K562 (cell line): ENCODE results near the gene U2AF1L4. TPM values are rescaled to one million over a fixed set of nuclear protein-coding genes. Genes with fewer than 3 reads are reported as not detected.

Source experiments
- ARHGAP35 ChIP-seq: fragments of 450-650 bp; IDR thresholded peaks from 2 replicates; pipeline ENCODE4 v1.6.1; 2018; ENCODE audit not compliant: partially characterized antibody
- CBFA2T3 ChIP-seq: fragments of 450-650 bp; IDR thresholded peaks from 2 replicates; pipeline ENCODE4 v1.6.1; 2017
- CCAR2 ChIP-seq: fragments of 200-400 bp; formaldehyde crosslinking; IDR thresholded peaks from 2 replicates; pipeline ENCODE4 v1.6.1; 2017; ENCODE audit warnings: mild to moderate bottlenecking, low read depth, low read length
- DPF2 ChIP-seq: fragments of 450-650 bp; IDR thresholded peaks from 2 replicates; pipeline ENCODE4 v1.6.1; 2016
- ESRRA ChIP-seq: fragments of 450-650 bp; IDR thresholded peaks from 2 replicates; pipeline ENCODE4 v1.6.1; 2014; ENCODE audit warnings: low read depth, mild to moderate bottlenecking, moderate library complexity, borderline replicate concordance
- HLTF ChIP-seq: fragments of 450-650 bp; IDR thresholded peaks from 2 replicates; pipeline ENCODE4 v1.6.1; 2016
- JUND ChIP-seq, 2 experiments: IDR thresholded peaks; 2 replicates in 1 of 2; 3 replicates in 1 of 2; pipeline ENCODE4 v1.6.1; 2011; ENCODE audit warnings: borderline replicate concordance in 2 of 2, low read depth in 2 of 2, low read length in 2 of 2, improper control_type of control experiment in 1 of 2, missing biosample characterization in 1 of 2, missing genetic modification characterization in 1 of 2, missing genetic modification reagents in 1 of 2
- KDM1A ChIP-seq, 2 experiments: fragments of 450-650 bp; IDR thresholded peaks; 2 replicates each; pipeline ENCODE4 v1.6.1; 2016; ENCODE audit warnings: mild to moderate bottlenecking in 2 of 2
- MEF2D ChIP-seq: conservative IDR thresholded peaks from 2 replicates; pipeline ENCODE4 v1.6.1; 2016; ENCODE audit warnings: low read depth, missing genetic modification characterization, missing compliant biosample characterization
- NCOA1 ChIP-seq: fragments of 450-650 bp; IDR thresholded peaks from 2 replicates; pipeline ENCODE4 v1.6.1; 2016; ENCODE audit warnings: low read depth
- NFE2L1 ChIP-seq: fragments of 450-650 bp; IDR thresholded peaks from 2 replicates; pipeline ENCODE4 v1.6.1; 2016; ENCODE audit warnings: missing genetic modification characterization, low read depth, mild to moderate bottlenecking, missing compliant biosample characterization, moderate library complexity, borderline replicate concordance
- PRPF4 ChIP-seq: fragments of 200-400 bp; formaldehyde crosslinking; IDR thresholded peaks from one replicate; pipeline ENCODE4 v1.6.1; 2017; ENCODE audit warnings: low read length, low read depth, mild to moderate bottlenecking; ENCODE audit not compliant: insufficient read depth, poor library complexity, severe bottlenecking
- SMARCA4 ChIP-seq: fragments of 450-650 bp; IDR thresholded peaks from 2 replicates; pipeline ENCODE4 v1.6.1; 2016
- SMC3 ChIP-seq: conservative IDR thresholded peaks from 2 replicates; pipeline ENCODE4 v1.6.1; 2011; ENCODE audit warnings: low read depth, low read length, improper control_type of control experiment; ENCODE audit not compliant: insufficient read depth
- U2AF2 ChIP-seq: fragments of 200-400 bp; formaldehyde crosslinking; optimal IDR thresholded peaks from 2 replicates; pipeline ENCODE3; 2017; ENCODE audit warnings: low read depth, mild to moderate bottlenecking, low read length
- ZNF583 ChIP-seq: fragments of 250-450 bp; sonication (Bioruptor Pico); IDR thresholded peaks from 2 replicates; pipeline ENCODE4 v1.4.0; 2020
- polyA plus RNA-seq, 8 experiments: library from polyadenylated mRNA; depleted of rRNA in 4 of 8; stranded (reverse) in 5 of 8; unstranded in 3 of 8; fragments of >200 nt; fragmentation: Nextera tagmentation in 2 of 8; fragmentation: Illumina TruSeq in 1 of 8; extraction: Ambion mirVana in 2 of 8; extraction: Trizol in 1 of 8; gene quantifications; 2 replicates each; pipeline versions ENCODE4 v1.2.1 to v1.2.3, GENCODE V29; 2011 to 2014; ENCODE audit warnings: inconsistent platforms in 1 of 8, missing spikeins in 1 of 8
- total RNA-seq, 7 experiments: library from RNA; depleted of rRNA in 6 of 7; stranded (reverse); fragments of >200 nt in 6 of 7; fragmentation: Illumina TruSeq in 2 of 7; extraction: Trizol in 2 of 7; gene quantifications; 2 replicates each; pipeline versions ENCODE4 v1.2.1 to v1.2.3, GENCODE V29; 2011 to 2021; ENCODE audit warnings: low replicate concordance in 1 of 7
- TF ChIP-seq, protein P1 (sequence below): fragments of 450-650 bp; IDR thresholded peaks from 2 replicates; pipeline ENCODE4 v1.6.1; 2016; ENCODE audit warnings: antibody characterized with exemption
- TF ChIP-seq, protein P2 (sequence below): fragments of 250-450 bp; sonication (Bioruptor Pico); IDR thresholded peaks from 2 replicates; pipeline ENCODE4 v1.8.0; 2022; ENCODE audit warnings: inconsistent platforms
- TF ChIP-seq, protein P3 (sequence below): fragments of 250-450 bp; sonication (Bioruptor Pico); IDR thresholded peaks from 2 replicates; pipeline ENCODE4 v1.5.1; 2021; ENCODE audit warnings: mild to moderate bottlenecking
- TF ChIP-seq, protein P4 (sequence below), 2 experiments: IDR thresholded peaks; 2 replicates each; pipeline ENCODE4 v1.6.1; 2012; ENCODE audit warnings: improper control_type of control experiment in 2 of 2, low read depth in 2 of 2, low read length in 2 of 2, borderline replicate concordance in 1 of 2

Gene U2AF1L4
- total and polyA plus RNA-seq, 9 of the 15 experiments (the other 6 are each of a cell fraction or from before 2014, with no cell fraction given): 8.4 to 19.5 (median 12.6) TPM

DNA sequence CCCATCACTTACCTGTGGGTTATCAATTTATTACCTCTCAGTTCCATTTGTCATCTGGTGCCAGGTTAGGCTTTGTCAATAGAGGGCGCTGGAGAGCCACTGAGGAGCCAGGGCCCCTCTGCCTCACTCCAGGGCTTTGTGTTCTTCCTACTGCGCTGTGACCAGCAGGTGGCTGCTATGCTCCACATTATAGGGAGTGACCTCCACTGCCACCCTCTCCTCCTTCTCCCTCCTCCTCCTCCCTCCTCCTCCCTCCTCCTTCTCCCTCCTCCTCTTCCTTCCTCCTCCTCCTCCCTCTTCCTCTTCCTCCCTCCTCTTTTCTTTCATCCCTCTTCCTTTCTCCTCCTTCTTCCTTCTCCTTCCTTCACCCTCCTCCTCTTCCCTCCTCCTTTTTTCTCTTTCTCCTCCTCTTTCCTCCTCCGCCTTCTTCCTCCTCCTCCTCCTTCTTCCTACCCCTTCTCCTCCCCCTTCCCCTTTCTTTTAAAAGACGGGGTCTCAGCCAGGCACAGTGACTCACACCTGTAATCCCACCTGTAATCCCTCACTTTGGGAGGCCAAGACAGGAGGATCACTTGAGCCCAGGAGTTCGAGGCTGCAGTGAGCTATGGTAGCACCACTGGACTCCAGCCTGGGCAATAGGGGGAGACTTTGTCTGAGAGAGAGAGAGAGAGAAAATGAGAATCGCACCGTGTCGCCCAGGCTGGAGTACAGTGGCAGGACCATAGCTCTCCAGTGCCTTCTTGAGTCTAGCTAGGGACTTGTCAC, 51.2 kb downstream of the U2AF1L4 start (continued):
- TF ChIP-seq, protein P1, sequence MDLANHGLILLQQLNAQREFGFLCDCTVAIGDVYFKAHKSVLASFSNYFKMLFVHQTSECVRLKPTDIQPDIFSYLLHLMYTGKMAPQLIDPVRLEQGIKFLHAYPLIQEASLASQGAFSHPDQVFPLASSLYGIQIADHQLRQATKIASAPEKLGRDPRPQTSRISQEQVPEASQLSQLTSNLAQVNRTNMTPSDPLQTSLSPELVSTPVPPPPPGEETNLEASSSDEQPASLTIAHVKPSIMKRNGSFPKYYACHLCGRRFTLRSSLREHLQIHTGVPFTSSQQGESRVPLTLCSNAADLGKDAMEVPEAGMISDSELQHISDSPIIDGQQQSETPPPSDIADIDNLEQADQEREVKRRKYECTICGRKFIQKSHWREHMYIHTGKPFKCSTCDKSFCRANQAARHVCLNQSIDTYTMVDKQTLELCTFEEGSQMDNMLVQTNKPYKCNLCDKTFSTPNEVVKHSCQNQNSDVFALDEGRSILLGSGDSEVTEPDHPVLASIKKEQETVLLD: 0 out of 2 replicates have a peak, but pooled peaks have one; percentile 42
- TF ChIP-seq ZNF583 (CRISPR knock-in tag) (no peak), ARHGAP35 (peak; percentile 77), NFE2L1 (tag) (no peak), KDM1A (IDR thresholded peaks at IDR 0.05) (peak; percentile 70 to 77; a peak in 3 of 4 replicates), SMARCA4 (no peak), U2AF2 (no peak), HLTF (peak; percentile 79; the same call in 1 of the 2 replicates), DPF2 (peak; percentile 63; the same call in 1 of the 2 replicates), NCOA1 (0 out of 2 replicates have a peak, but pooled peaks have one; percentile 23), JUND (IDR thresholded peaks at IDR 0.05; ENCODE audit: borderline replicate concordance, low read depth, low read length) (no peak), JUND (tag; IDR thresholded peaks at IDR 0.05; ENCODE audit: borderline replicate concordance, low read depth, low read length) (no peak; the same call in 2 of the 3 replicates), ESRRA (peak; percentile 31; the same call in 1 of the 2 replicates), CBFA2T3 (no peak), PRPF4 (no peak), MEF2D (tag) (0 out of 2 replicates have a peak, but pooled peaks have one; percentile 41), SMC3 (peak; percentile 99), CCAR2 (no peak)
- TF ChIP-seq, protein P2, sequence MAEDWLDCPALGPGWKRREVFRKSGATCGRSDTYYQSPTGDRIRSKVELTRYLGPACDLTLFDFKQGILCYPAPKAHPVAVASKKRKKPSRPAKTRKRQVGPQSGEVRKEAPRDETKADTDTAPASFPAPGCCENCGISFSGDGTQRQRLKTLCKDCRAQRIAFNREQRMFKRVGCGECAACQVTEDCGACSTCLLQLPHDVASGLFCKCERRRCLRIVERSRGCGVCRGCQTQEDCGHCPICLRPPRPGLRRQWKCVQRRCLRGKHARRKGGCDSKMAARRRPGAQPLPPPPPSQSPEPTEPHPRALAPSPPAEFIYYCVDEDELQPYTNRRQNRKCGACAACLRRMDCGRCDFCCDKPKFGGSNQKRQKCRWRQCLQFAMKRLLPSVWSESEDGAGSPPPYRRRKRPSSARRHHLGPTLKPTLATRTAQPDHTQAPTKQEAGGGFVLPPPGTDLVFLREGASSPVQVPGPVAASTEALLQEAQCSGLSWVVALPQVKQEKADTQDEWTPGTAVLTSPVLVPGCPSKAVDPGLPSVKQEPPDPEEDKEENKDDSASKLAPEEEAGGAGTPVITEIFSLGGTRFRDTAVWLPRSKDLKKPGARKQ: no peak
- TF ChIP-seq, protein P3, sequence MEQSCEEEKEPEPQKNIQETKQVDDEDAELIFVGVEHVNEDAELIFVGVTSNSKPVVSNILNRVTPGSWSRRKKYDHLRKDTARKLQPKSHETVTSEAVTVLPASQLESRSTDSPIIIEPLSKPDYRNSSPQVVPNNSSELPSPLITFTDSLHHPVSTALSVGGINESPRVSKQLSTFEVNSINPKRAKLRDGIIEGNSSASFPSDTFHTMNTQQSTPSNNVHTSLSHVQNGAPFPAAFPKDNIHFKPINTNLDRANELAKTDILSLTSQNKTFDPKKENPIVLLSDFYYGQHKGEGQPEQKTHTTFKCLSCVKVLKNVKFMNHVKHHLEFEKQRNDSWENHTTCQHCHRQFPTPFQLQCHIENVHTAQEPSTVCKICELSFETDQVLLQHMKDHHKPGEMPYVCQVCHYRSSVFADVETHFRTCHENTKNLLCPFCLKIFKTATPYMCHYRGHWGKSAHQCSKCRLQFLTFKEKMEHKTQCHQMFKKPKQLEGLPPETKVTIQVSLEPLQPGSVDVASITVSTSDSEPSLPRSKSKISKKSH (CRISPR knock-in tag): no peak
- TF ChIP-seq, protein P4, sequence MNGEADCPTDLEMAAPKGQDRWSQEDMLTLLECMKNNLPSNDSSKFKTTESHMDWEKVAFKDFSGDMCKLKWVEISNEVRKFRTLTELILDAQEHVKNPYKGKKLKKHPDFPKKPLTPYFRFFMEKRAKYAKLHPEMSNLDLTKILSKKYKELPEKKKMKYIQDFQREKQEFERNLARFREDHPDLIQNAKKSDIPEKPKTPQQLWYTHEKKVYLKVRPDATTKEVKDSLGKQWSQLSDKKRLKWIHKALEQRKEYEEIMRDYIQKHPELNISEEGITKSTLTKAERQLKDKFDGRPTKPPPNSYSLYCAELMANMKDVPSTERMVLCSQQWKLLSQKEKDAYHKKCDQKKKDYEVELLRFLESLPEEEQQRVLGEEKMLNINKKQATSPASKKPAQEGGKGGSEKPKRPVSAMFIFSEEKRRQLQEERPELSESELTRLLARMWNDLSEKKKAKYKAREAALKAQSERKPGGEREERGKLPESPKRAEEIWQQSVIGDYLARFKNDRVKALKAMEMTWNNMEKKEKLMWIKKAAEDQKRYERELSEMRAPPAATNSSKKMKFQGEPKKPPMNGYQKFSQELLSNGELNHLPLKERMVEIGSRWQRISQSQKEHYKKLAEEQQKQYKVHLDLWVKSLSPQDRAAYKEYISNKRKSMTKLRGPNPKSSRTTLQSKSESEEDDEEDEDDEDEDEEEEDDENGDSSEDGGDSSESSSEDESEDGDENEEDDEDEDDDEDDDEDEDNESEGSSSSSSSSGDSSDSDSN (IDR thresholded peaks at IDR 0.05; ENCODE audit: borderline replicate concordance in 1 of 2, low read depth in 2 of 2, low read length in 2 of 2): 0 out of 4 replicates have a peak, but pooled peaks of 1 of the 2 experiments have one; percentile 22
